Trophoblast cell (in vitro differentiated cells and primary cell): ENCODE results near the gene EGFR.
A peak's percentile ranks its signal among the peaks of the same experiment; 100 is the strongest.

Source experiments
- DNase-seq, 2 donors: peaks; one replicate each; pipeline ENCODE4 v3.0.0-alpha.2; 2016
- H2AFZ ChIP-seq: 2 replicates; pipeline ENCODE4 v1.6.1; 2013; ENCODE audit warnings: low read length, moderate library complexity, mild to moderate bottlenecking; ENCODE audit not compliant: insufficient read depth, poor library complexity
- H2AK5ac ChIP-seq: 2 replicates; pipeline ENCODE4 v1.6.1; 2013; ENCODE audit warnings: mild to moderate bottlenecking, low read length
- H2BK120ac ChIP-seq: 2 replicates; pipeline ENCODE4 v1.6.1; 2013; ENCODE audit warnings: low read length, mild to moderate bottlenecking, moderate library complexity; ENCODE audit not compliant: insufficient read depth, poor library complexity
- H2BK12ac ChIP-seq: 2 replicates; pipeline ENCODE4 v1.6.1; 2013; ENCODE audit warnings: mild to moderate bottlenecking, low read length, moderate library complexity
- H2BK5ac ChIP-seq: 2 replicates; pipeline ENCODE4 v1.6.1; 2013; ENCODE audit warnings: low read length, low read depth, moderate library complexity, mild to moderate bottlenecking; ENCODE audit not compliant: poor library complexity
- H3K14ac ChIP-seq: 2 replicates; pipeline ENCODE4 v1.6.1; 2013; ENCODE audit warnings: mild to moderate bottlenecking, low read length
- H3K18ac ChIP-seq: 2 replicates; pipeline ENCODE4 v1.6.1; 2013; ENCODE audit warnings: mild to moderate bottlenecking, low read length
- H3K23ac ChIP-seq: 2 replicates; pipeline ENCODE4 v1.6.1; 2013; ENCODE audit warnings: low read length
- H3K27ac ChIP-seq: 2 replicates; pipeline ENCODE4 v1.5.1; 2013; ENCODE audit warnings: low read depth, mild to moderate bottlenecking, inconsistent platforms, low read length, moderate library complexity
- H3K27me3 ChIP-seq: 2 replicates; pipeline ENCODE4 v1.6.1; 2013; ENCODE audit warnings: inconsistent platforms, mild to moderate bottlenecking, low read length, moderate library complexity; ENCODE audit not compliant: insufficient read depth
- H3K36me3 ChIP-seq, 2 experiments: 1 replicate in 1 of 2; 2 replicates in 1 of 2; pipeline ENCODE4 v1.6.1; 2013; ENCODE audit warnings: low read length in 2 of 2, mild to moderate bottlenecking in 2 of 2, moderate library complexity in 1 of 2; ENCODE audit not compliant: insufficient read depth in 2 of 2, control insufficient read depth in 1 of 2
- H3K4ac ChIP-seq: 2 replicates; pipeline ENCODE4 v1.6.1; 2013; ENCODE audit warnings: low read depth, mild to moderate bottlenecking, low read length, moderate library complexity
- H3K4me1 ChIP-seq, 2 experiments: 1 replicate in 1 of 2; 2 replicates in 1 of 2; pipeline ENCODE4 v1.6.1; 2013; ENCODE audit warnings: low read length in 2 of 2, mild to moderate bottlenecking in 2 of 2, moderate library complexity in 1 of 2; ENCODE audit not compliant: insufficient read depth in 2 of 2, control insufficient read depth in 1 of 2
- H3K4me2 ChIP-seq: 2 replicates; pipeline ENCODE4 v1.6.1; 2013; ENCODE audit warnings: inconsistent platforms, mild to moderate bottlenecking, low read length, moderate library complexity
- H3K4me3 ChIP-seq: 2 replicates; pipeline ENCODE4 v1.5.1; 2013; ENCODE audit warnings: mild to moderate bottlenecking, low read depth, low read length, inconsistent platforms
- H3K79me1 ChIP-seq: one replicate; pipeline ENCODE4 v1.6.1; 2013; ENCODE audit warnings: low read length
- H3K79me2 ChIP-seq: 2 replicates; pipeline ENCODE4 v1.6.1; 2013; ENCODE audit warnings: low read length, mild to moderate bottlenecking; ENCODE audit not compliant: control insufficient read depth, insufficient read depth, poor library complexity
- H3K9ac ChIP-seq: 2 replicates; pipeline ENCODE4 v1.6.1; 2013; ENCODE audit warnings: mild to moderate bottlenecking, low read length
- H3K9me3 ChIP-seq: 2 replicates; pipeline ENCODE4 v1.6.1; 2013; ENCODE audit warnings: low read depth, mild to moderate bottlenecking, control low read depth, inconsistent platforms, low read length; ENCODE audit not compliant: insufficient read depth
- H4K12ac ChIP-seq: 2 replicates; pipeline ENCODE4 v1.6.1; 2013; ENCODE audit warnings: low read depth, mild to moderate bottlenecking, low read length, moderate library complexity
- H4K8ac ChIP-seq: 2 replicates; pipeline ENCODE4 v1.6.1; 2013; ENCODE audit warnings: low read depth, mild to moderate bottlenecking, low read length, moderate library complexity
- H4K91ac ChIP-seq: one replicate; pipeline ENCODE4 v1.6.1; 2013; ENCODE audit warnings: low read depth, mild to moderate bottlenecking, low read length, moderate library complexity
- WGBS: extraction: QIAGEN DNeasy Blood & Tissue Kit; methylation state at CpG from one replicate; pipeline ENCODE4 v1.1.7; 2013; ENCODE audit warnings: missing lambda C conversion rate; ENCODE audit not compliant: insufficient read length, insufficient coverage; ENCODE audit errors: extremely low coverage; 5-methylcytosine and 5-hydroxymethylcytosine counted together

The EGFR gene

GRCh38 chr7:55127135-55127551, 108.3 kb downstream of the EGFR start:
- H3K4ac ChIP-seq, result no peak overlapping the region
- no peak for DNase-seq

GRCh38 chr7:55127622-55128081, 108.8 kb downstream of the EGFR start:
- Histone ChIP-seq H3K27me3 (no peaks in the 10 kb centered on the region), H3K14ac (no peak overlapping the region), H3K36me3 (peaks cover 0 to 2% of the 10 kb centered on the region in 2 experiments), H2BK12ac (no peak overlapping the region), H3K27ac (no peak overlapping the region), H3K4me3 (no peak overlapping the region), H3K4ac (no peak overlapping the region), H3K18ac (no peak overlapping the region), H3K9ac (no peak overlapping the region), H4K8ac (no peak overlapping the region), H2AFZ (no peak overlapping the region), H3K79me2 (no peaks in the 10 kb centered on the region), H3K4me1 (peaks cover 21 to 23% of the 10 kb centered on the region in 2 experiments), H3K79me1 (peaks cover 4% of the 10 kb centered on the region), H3K9me3 (no peaks in the 10 kb centered on the region), H2BK5ac (no peak overlapping the region), H4K12ac (no peak overlapping the region), H2BK120ac (no peak overlapping the region), H3K23ac (no peak overlapping the region), H4K91ac (no peak overlapping the region), H3K4me2 (no peak overlapping the region), H2AK5ac (no peak overlapping the region)
- no CpG with 5 or more reads among the region's 6 CpGs for WGBS
- no peak for DNase-seq

More at GRCh38 chr7:55127135-55127551, 108.3 kb downstream of the EGFR start:
- H4K8ac ChIP-seq, result no peak overlapping the region
- no peak overlapping the region for H3K23ac ChIP-seq
- no peaks in the 10 kb centered on the region for H3K9me3 ChIP-seq
- H3K79me1 ChIP-seq, result peaks cover 4% of the 10 kb centered on the region
- no peak overlapping the region for H2BK5ac ChIP-seq
- no peak overlapping the region for H3K18ac ChIP-seq
- H3K27ac ChIP-seq, result no peak overlapping the region
- H2AK5ac ChIP-seq, result no peak overlapping the region
- no peaks in the 10 kb centered on the region for H3K79me2 ChIP-seq
- H4K91ac ChIP-seq, result no peak overlapping the region
- no peak overlapping the region for H3K14ac ChIP-seq
- peaks cover 0 to 2% of the 10 kb centered on the region in 2 experiments for H3K36me3 ChIP-seq
- H3K27me3 ChIP-seq, result no peaks in the 10 kb centered on the region
- no CpG with 5 or more reads among the region's 3 CpGs for WGBS
- H3K4me1 ChIP-seq, result peaks cover 21 to 27% of the 10 kb centered on the region in 2 experiments
- H4K12ac ChIP-seq, result no peak overlapping the region
- no peak overlapping the region for H3K9ac ChIP-seq
- no peak overlapping the region for H2BK120ac ChIP-seq
- no peak overlapping the region for H3K4me2 ChIP-seq
- no peak overlapping the region for H2AFZ ChIP-seq
- H3K4me3 ChIP-seq, result no peak overlapping the region
- no peak overlapping the region for H2BK12ac ChIP-seq

- Histone ChIP-seq H3K27me3 (no peaks in the 10 kb centered on the region), H2BK5ac (no peak overlapping the region), H3K18ac (no peak overlapping the region), H3K79me1 (peaks cover 10% of the 10 kb centered on the region), H2BK12ac (no peak overlapping the region), H3K27ac (no peak overlapping the region), H3K4ac (no peak overlapping the region), H3K23ac (no peak overlapping the region), H2AFZ (no peak overlapping the region), H2BK120ac (no peak overlapping the region), H4K8ac (no peak overlapping the region), H4K91ac (no peak overlapping the region), H2AK5ac (no peak overlapping the region), H3K14ac (no peak overlapping the region), H4K12ac (no peak overlapping the region), H3K4me2 (no peak overlapping the region), H3K9me3 (no peaks in the 10 kb centered on the region), H3K4me3 (no peak overlapping the region), H3K9ac (no peak overlapping the region), H3K36me3 (peaks cover 0 to 2% of the 10 kb centered on the region in 2 experiments), H3K79me2 (no peaks in the 10 kb centered on the region), H3K4me1 (peaks cover 28 to 32% of the 10 kb centered on the region in 2 experiments)
- no CpG with 5 or more reads among the region's 6 CpGs for WGBS
- DNase-seq, result no peak
Observed at GRCh38 chr7:55128693-55129394, 110.0 kb downstream of the EGFR start.

- H3K79me1 ChIP-seq, result peaks cover 15% of the 10 kb centered on the region
- no peak overlapping the region for H3K18ac ChIP-seq
- H4K8ac ChIP-seq, result no peak overlapping the region
- H3K4me1 ChIP-seq, result peaks cover 32 to 37% of the 10 kb centered on the region in 2 experiments
- H2BK5ac ChIP-seq, result no peak overlapping the region
- H3K9ac ChIP-seq, result no peak overlapping the region
- H3K14ac ChIP-seq, result no peak overlapping the region
- H2AFZ ChIP-seq, result no peak overlapping the region
- peak; percentile 49 to 73 for DNase-seq
- H3K27ac ChIP-seq, result peak overlapping the region; percentile 62
- H2AK5ac ChIP-seq, result no peak overlapping the region
- no peak overlapping the region for H3K23ac ChIP-seq
- H2BK120ac ChIP-seq, result peak overlapping the region; percentile 14
- no peaks in the 10 kb centered on the region for H3K9me3 ChIP-seq
- no peaks in the 10 kb centered on the region for H3K36me3 ChIP-seq
- no peak overlapping the region for H3K4me2 ChIP-seq
- H4K12ac ChIP-seq, result no peak overlapping the region
- H2BK12ac ChIP-seq, result no peak overlapping the region
- no peaks in the 10 kb centered on the region for H3K79me2 ChIP-seq
- H3K4me3 ChIP-seq, result no peak overlapping the region
- no peak overlapping the region for H4K91ac ChIP-seq
- no CpG with 5 or more reads among the region's 8 CpGs for WGBS
- no peak overlapping the region for H3K4ac ChIP-seq
- H3K27me3 ChIP-seq, result no peaks in the 10 kb centered on the region
Observed at GRCh38 chr7:55129541-55130394, 111.0 kb downstream of the EGFR start.
